SK-N-MC (cell line): ENCODE measurements around the gene ANAPC2.

Experiments
- EZH2 ChIP-seq: fragments of 200-600 bp; sonication (generic); IDR thresholded peaks from one replicate; pipeline ENCODE4 v1.6.1; 2017; ENCODE audit warnings: antibody characterized with exemption
- FOXP2 ChIP-seq: optimal IDR thresholded peaks from 2 replicates; pipeline ENCODE3; 2011; ENCODE audit warnings: mild to moderate bottlenecking, moderate library complexity; ENCODE audit not compliant: insufficient read depth; ENCODE audit errors: extremely low read length, control extremely low read depth
- POLR2AphosphoS5 ChIP-seq: IDR thresholded peaks from 2 replicates; pipeline ENCODE4 v1.6.1; 2012; ENCODE audit warnings: mild to moderate bottlenecking, low read depth, low read length, borderline replicate concordance

GRCh38 chr9:137224830-137225694, 36.7 kb upstream of the ANAPC2 start, which contains the start of gene CYSRT1:
- TF ChIP-seq EZH2 (no peak), POLR2AphosphoS5 (no peak), FOXP2 (no peak)
